ENCODE results near the gene HIPK2. TPM values are rescaled to one million over a fixed set of nuclear protein-coding genes. Genes with fewer than 3 reads are reported as not detected.

The HIPK2 gene
- total and polyA plus RNA-seq, 2 of the 4 experiments (the other 2 are of a cell fraction) = 22.0 to 27.1 TPM

- Histone ChIP-seq H4K91ac (ENCODE audit: insufficient read depth, low read depth, low read length) (no peak overlapping the region), H3K27me3 (ENCODE audit: control insufficient read depth, insufficient read depth, low read length) (no peaks in the 10 kb centered on the region), H4K5ac (ENCODE audit: low read depth, low read length) (peak overlapping the region; percentile 32; the same call in 1 of the 2 replicates), H2BK120ac (ENCODE audit: low read depth, low read length) (peak overlapping the region; percentile 40; the same call in 1 of the 2 replicates), H3K9me3 (ENCODE audit: control insufficient read depth, insufficient read depth, low read length) (peaks cover under 1% of the 10 kb centered on the region; the same call in 1 of the 2 replicates), H3K18ac (ENCODE audit: low read depth, low read length) (peak overlapping the region; percentile 63), H3K4ac (ENCODE audit: low read depth, low read length) (peak overlapping the region; percentile 57), H3K23ac (ENCODE audit: low read depth, low read length) (no peak overlapping the region), H2BK20ac (ENCODE audit: low read depth, low read length) (no peak overlapping the region), H3K36me3 (ENCODE audit: control insufficient read depth, insufficient read depth, low read length) (peaks cover 12% of the 10 kb centered on the region), H3K79me1 (ENCODE audit: low read depth in 1 of 2, low read length in 2 of 2) (0 out of 4 replicates have a peak, but pooled peaks cover 0 to 7% of the 10 kb centered on the region in 2 experiments), H4K8ac (ENCODE audit: low read depth in 2 of 2, low read length in 2 of 2) (peak overlapping the region in 1 of 2 experiments; percentile 32; a peak in 2 of 4 replicates), H3K4me3 (ENCODE audit: insufficient read depth, low read depth, low read length) (no peak overlapping the region), H4K20me1 (ENCODE audit: insufficient read depth, low read length) (no peaks in the 10 kb centered on the region), H3K4me1 (ENCODE audit: control insufficient read depth, insufficient read depth, low read length) (peaks cover 8% of the 10 kb centered on the region), H2AK5ac (ENCODE audit: low read depth, low read length) (no peak overlapping the region), H2BK15ac (ENCODE audit: low read depth, low read length) (peak overlapping the region; percentile 38; the same call in 1 of the 3 replicates), H3K14ac (replicated peaks; ENCODE audit: low read depth, low read length) (no peak overlapping the region), H3K27ac (ENCODE audit: insufficient read depth, low read length) (peak overlapping the region; percentile 77; the same call in 1 of the 2 replicates), H3K9me1 (ENCODE audit: insufficient read depth, low read length) (no peaks in the 10 kb centered on the region), H3K4me2 (ENCODE audit: low read depth, low read length) (no peak overlapping the region), H2AK9ac (replicated peaks; ENCODE audit: low read depth, low read length, poor library complexity) (no peak overlapping the region), H3K56ac (ENCODE audit: extremely low read depth, insufficient read depth, low read length) (no peak overlapping the region), H2BK5ac (ENCODE audit: low read depth, low read length, poor library complexity, severe bottlenecking) (peak overlapping the region; percentile 37), H3K9ac (ENCODE audit: low read depth, low read length) (no peak overlapping the region; the same call in 1 of the 2 replicates), H2AFZ (replicated peaks; ENCODE audit: low read length, poor library complexity) (no peak overlapping the region)
- no TSS peak for BruUV-seq (replicated peaks)
- peak; percentile 26 for DNase-seq
- in situ Hi-C loops (cut with MboI; ENCODE audit: low sequenced_read_pairs) = no loop called here
- no CpG with 5 or more reads among the region's 2 CpGs for WGBS, 2 experiments (ENCODE audit: extremely low coverage in 2 of 2, insufficient read length in 1 of 2)
- ChIA-PET CTCF (interaction anchor here (0.7 kb wide), 1 partner anchor 12 kb away, joined by 3 read pairs; no protein-coding TSS in a partner anchor), POLR2A (ENCODE audit: unreplicated experiment) (no interaction called here)
- dilution Hi-C loops (cut with HindIII; ENCODE audit: low sequenced_read_pairs, unreplicated experiment) = no loop called here
- peak; percentile 73 for ATAC-seq (ENCODE audit: low read depth)
- intact Hi-C loops (cut with micrococcal nuclease) = no loop called here
- no peak for TF ChIP-seq USF2 (IDR thresholded peaks at IDR 0.05; ENCODE audit: low read depth, low read length)
- TF ChIP-seq MAZ (IDR thresholded peaks at IDR 0.05; ENCODE audit: borderline replicate concordance, low read depth, low read length) = no peak
- no peak for TF ChIP-seq MAFK (IDR thresholded peaks at IDR 0.05; ENCODE audit: low read depth, low read length)
- TF ChIP-seq SMC3 (IDR thresholded peaks at IDR 0.05; ENCODE audit: low read depth, low read length) = no peak
- TF ChIP-seq BHLHE40 (IDR thresholded peaks at IDR 0.05; ENCODE audit: low read depth, low read length) = no peak
- TF ChIP-seq CEBPB (IDR thresholded peaks at IDR 0.05; ENCODE audit: low read depth, low read length) = no peak
- no peak for TF ChIP-seq RFX5 (IDR thresholded peaks at IDR 0.05; ENCODE audit: low read depth, low read length)
- TF ChIP-seq, protein P1, sequence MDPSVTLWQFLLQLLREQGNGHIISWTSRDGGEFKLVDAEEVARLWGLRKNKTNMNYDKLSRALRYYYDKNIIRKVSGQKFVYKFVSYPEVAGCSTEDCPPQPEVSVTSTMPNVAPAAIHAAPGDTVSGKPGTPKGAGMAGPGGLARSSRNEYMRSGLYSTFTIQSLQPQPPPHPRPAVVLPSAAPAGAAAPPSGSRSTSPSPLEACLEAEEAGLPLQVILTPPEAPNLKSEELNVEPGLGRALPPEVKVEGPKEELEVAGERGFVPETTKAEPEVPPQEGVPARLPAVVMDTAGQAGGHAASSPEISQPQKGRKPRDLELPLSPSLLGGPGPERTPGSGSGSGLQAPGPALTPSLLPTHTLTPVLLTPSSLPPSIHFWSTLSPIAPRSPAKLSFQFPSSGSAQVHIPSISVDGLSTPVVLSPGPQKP (IDR thresholded peaks at IDR 0.05; ENCODE audit: borderline replicate concordance, low read depth, low read length) = no peak
- no peak for TF ChIP-seq FOS (IDR thresholded peaks at IDR 0.05; ENCODE audit: low read depth, low read length)
- no peak for TF ChIP-seq RCOR1 (IDR thresholded peaks at IDR 0.05; ENCODE audit: insufficient replicate concordance, low read length)
- no peak for TF ChIP-seq NFE2L2 (IDR thresholded peaks at IDR 0.05; ENCODE audit: low read depth, low read length)
- no peak for TF ChIP-seq POLR2A (IDR thresholded peaks at IDR 0.05; ENCODE audit: low read depth, low read length)
These were observed 19.8 kb upstream of the HIPK2 start for GRCh38 chr7:139797607-139798006.

Measured in IMR-90 (cell line).